Gastrocnemius medialis (tissue), 4 donors: Measurements from ENCODE around the gene KPTN. TPM values are rescaled to one million over a fixed set of nuclear protein-coding genes. Genes with fewer than 3 reads are reported as not detected.

Source experiments
- ATAC-seq, 2 donors: fragments of 150-250 bp; one replicate each; pipeline ENCODE4 v1.9.1; 2016
- DNase-seq, 2 donors: peaks; one replicate each; pipeline ENCODE4 v3.0.0-alpha.2; 2019
- H3K27ac ChIP-seq, 4 donors: fragments of 200-600 bp; sonication (generic); 1 replicate in 1 of 4; 2 replicates in 3 of 4; pipeline ENCODE4 v1.5.1; 2016 to 2018; ENCODE audit warnings: mild to moderate bottlenecking in 2 of 4, moderate library complexity in 1 of 4
- H3K27me3 ChIP-seq, 3 donors: fragments of 200-600 bp; sonication (generic) in 2 of 3; 1 replicate in 1 of 3; 2 replicates in 2 of 3; pipeline versions ENCODE4 v1.5.1 to v1.6.0; 2016 to 2019; ENCODE audit warnings: mild to moderate bottlenecking in 1 of 3, moderate library complexity in 1 of 3
- H3K36me3 ChIP-seq, 2 donors: fragments of 200-600 bp; sonication (generic) in 1 of 2; one replicate each; pipeline ENCODE4 v1.5.1; 2017 to 2018
- H3K4me1 ChIP-seq, 2 donors: fragments of 200-600 bp; sonication (generic) in 1 of 2; one replicate each; pipeline ENCODE4 v1.5.1; 2016 to 2017; ENCODE audit warnings: mild to moderate bottlenecking in 2 of 2
- H3K4me3 ChIP-seq, 4 donors: fragments of 200-600 bp; sonication (generic) in 3 of 4; 1 replicate in 1 of 4; 2 replicates in 3 of 4; pipeline ENCODE4 v1.5.1; 2016 to 2019; ENCODE audit warnings: mild to moderate bottlenecking in 2 of 4
- H3K9me3 ChIP-seq, 3 donors: fragments of 200-600 bp; sonication (generic) in 2 of 3; 1 replicate in 1 of 3; 2 replicates in 2 of 3; pipeline ENCODE4 v1.5.1; 2016 to 2019
- POLR2A ChIP-seq, 2 donors: fragments of 450-650 bp; IDR thresholded peaks; one replicate each; pipeline ENCODE4 v1.6.1; 2017; ENCODE audit warnings: antibody characterized with exemption in 2 of 2, mild to moderate bottlenecking in 2 of 2, moderate library complexity in 2 of 2
- in situ Hi-C, 4 donors: fragments of 200-750 bp; cut with MboI; loops; one replicate each; pipeline versions ENCODE4 v1.15.0 to v1.8.0; 2017; ENCODE audit warnings: low sequenced_read_pairs in 4 of 4
- intact Hi-C: fragments of 100-400 bp; cut with DNase I; formaldehyde crosslinking; loops from one replicate; pipeline ENCODE4 v1.15.1; 2023; ENCODE audit warnings: low total_unique reads
- total RNA-seq, 4 donors: library from RNA; depleted of rRNA; stranded (reverse); fragments of >200 nt; gene quantifications; one replicate each; pipeline versions ENCODE4 v1.1.0 to v1.2.3, GENCODE V29; 2016
- TF ChIP-seq, protein P1 (sequence below), 5 experiments: fragments of 450-650 bp in 3 of 5; fragments of 200-600 bp in 2 of 5; sonication (generic) in 2 of 5; IDR thresholded peaks in 4 of 5; conservative IDR thresholded peaks in 1 of 5; 1 replicate in 4 of 5; 2 replicates in 1 of 5; pipeline ENCODE4 v1.5.1; 2016 to 2019; ENCODE audit warnings: antibody characterized with exemption in 5 of 5, mild to moderate bottlenecking in 3 of 5, moderate library complexity in 3 of 5

The KPTN gene
- total RNA-seq, 4 donors from 2014 or later: 0.91 to 6.4 (median 3.9) TPM

DNA sequence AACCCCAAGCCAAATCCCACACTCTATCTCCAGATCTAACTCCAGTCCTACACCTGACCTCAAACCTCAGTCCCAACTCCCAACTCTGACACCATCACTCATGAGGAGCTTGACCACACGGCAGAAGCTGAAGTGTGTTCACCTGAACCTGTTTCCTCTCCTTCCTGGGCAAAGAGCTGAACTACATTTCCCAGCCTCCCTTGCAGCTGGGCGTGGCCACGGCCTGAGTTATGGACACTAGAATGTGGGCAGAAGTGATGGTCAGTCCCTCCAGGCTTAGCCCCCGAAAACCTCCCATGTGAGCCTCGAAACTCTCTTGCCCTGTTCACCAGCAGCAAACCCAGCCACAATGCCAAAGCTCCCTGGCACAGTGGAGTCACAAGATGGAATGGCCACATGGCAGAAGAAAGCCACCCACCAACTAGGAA is 45.2 kb downstream of the KPTN start:
- DNase-seq: no peak
- in situ Hi-C loops (loop anchor here in 3 of 4 donors (5.0 kb wide), 3 partner anchors 78 to 268 kb away; partner anchors contain the start of gene NAPA (in 2 of the 3)), intact Hi-C loops (no loop called here)
- Histone ChIP-seq H3K27me3 (peaks cover 24 to 34% (median 25%) of the 10 kb centered on the region in 3 donors), H3K9me3 (no peaks in the 10 kb centered on the region), H3K27ac (no peak overlapping the region), H3K4me1 (no peaks in the 10 kb centered on the region), H3K36me3 (no peaks in the 10 kb centered on the region), H3K4me3 (no peak overlapping the region)
- TF ChIP-seq, protein P1, sequence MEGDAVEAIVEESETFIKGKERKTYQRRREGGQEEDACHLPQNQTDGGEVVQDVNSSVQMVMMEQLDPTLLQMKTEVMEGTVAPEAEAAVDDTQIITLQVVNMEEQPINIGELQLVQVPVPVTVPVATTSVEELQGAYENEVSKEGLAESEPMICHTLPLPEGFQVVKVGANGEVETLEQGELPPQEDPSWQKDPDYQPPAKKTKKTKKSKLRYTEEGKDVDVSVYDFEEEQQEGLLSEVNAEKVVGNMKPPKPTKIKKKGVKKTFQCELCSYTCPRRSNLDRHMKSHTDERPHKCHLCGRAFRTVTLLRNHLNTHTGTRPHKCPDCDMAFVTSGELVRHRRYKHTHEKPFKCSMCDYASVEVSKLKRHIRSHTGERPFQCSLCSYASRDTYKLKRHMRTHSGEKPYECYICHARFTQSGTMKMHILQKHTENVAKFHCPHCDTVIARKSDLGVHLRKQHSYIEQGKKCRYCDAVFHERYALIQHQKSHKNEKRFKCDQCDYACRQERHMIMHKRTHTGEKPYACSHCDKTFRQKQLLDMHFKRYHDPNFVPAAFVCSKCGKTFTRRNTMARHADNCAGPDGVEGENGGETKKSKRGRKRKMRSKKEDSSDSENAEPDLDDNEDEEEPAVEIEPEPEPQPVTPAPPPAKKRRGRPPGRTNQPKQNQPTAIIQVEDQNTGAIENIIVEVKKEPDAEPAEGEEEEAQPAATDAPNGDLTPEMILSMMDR (IDR thresholded peaks at IDR 0.05 in 4 of 5, conservative IDR thresholded peaks at IDR 0.05 in 1 of 5): no peak
- TF ChIP-seq POLR2A (IDR thresholded peaks at IDR 0.05): no peak
- no peak for ATAC-seq

DNA sequence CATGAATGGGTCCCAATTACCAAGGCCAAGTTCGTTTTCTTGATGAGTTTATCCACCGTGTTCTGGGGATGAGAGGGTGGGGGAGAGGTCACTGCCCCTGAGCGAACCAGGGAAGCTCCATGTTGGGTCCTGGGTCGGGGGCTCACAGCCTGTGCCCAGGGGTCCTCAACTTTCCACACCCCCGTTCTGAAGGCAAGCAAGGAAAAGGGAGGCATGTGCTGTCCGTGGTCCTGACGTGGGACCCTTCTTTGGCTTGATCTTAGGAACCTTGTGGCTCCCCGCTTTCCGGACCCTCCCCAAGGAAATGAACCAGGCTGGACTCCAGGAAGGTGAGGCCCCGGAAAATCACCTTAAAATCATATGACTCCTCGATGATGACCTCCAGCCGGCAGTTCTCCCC is 46.5 kb downstream of the KPTN start:
- H3K27me3 ChIP-seq: peaks cover 15 to 32% (median 21%) of the 10 kb centered on the region in 3 donors
- ATAC-seq: no peak
- DNase-seq: no peak
- H3K4me3 ChIP-seq: no peak overlapping the region
- in situ Hi-C loops (loop anchor here in 3 of 4 donors (5.0 kb wide), 3 partner anchors 80 to 270 kb away; partner anchors contain the start of gene NAPA (in 2 of the 3)), intact Hi-C loops (loop anchor here (2.0 kb wide), 2 partner anchors 45 to 161 kb away; no protein-coding TSS in a partner anchor)
- H3K4me1 ChIP-seq: no peaks in the 10 kb centered on the region
- H3K36me3 ChIP-seq: no peaks in the 10 kb centered on the region
- TF ChIP-seq, protein P1 (IDR thresholded peaks at IDR 0.05 in 4 of 5, conservative IDR thresholded peaks at IDR 0.05 in 1 of 5): no peak
- TF ChIP-seq POLR2A (IDR thresholded peaks at IDR 0.05): no peak
- H3K9me3 ChIP-seq: no peaks in the 10 kb centered on the region
- no peak overlapping the region for H3K27ac ChIP-seq

DNA sequence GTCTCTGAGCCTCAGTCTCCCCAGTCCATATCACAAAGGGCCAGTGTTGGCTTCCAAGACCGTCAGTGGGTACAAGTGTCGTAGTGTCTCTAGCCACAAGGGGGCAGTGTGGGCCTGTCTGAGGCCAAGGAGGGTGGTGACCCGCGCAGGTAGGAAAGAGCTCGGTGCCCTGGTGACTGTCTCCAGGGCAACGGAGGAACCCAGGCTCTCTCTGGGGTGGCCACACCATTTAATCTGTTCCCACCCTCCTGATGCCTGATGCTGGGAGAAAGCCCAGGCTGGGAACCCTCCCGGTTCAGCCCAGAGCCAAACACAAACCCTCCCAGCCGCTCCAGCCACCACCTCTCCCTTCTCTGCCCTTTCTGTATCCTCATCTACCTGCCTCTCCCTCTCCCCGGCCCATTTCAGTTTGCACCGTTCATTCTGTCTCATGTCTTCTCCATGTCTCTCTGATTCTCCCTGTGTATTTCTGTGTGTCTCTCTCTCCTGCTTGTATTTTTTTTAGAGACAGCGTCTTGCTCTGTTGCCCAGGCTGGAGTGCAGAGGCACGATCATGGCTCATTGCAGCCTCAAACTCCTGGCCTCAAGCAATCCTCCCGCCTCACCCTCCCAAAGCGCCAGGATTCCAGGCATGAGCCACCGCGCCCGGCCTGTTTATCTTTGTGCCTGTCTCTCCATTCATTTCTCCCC is 47.2 kb downstream of the KPTN start:
- Histone ChIP-seq H3K27ac (no peak overlapping the region), H3K27me3 (peaks cover 15 to 34% (median 26%) of the 10 kb centered on the region in 3 donors), H3K4me1 (no peaks in the 10 kb centered on the region), H3K9me3 (no peaks in the 10 kb centered on the region), H3K4me3 (no peak overlapping the region), H3K36me3 (no peaks in the 10 kb centered on the region)
- no peak for TF ChIP-seq POLR2A (IDR thresholded peaks at IDR 0.05)
- TF ChIP-seq, protein P1 (IDR thresholded peaks at IDR 0.05 in 4 of 5, conservative IDR thresholded peaks at IDR 0.05 in 1 of 5): peak; percentile 85 to 96 (median 93)
- in situ Hi-C loops: loop anchor here in 3 of 4 donors (5.0 kb wide), 3 partner anchors 80 to 270 kb away; partner anchors contain the start of gene NAPA (in 2 of the 3)
- peak; percentile 92 to 96 for ATAC-seq
- intact Hi-C loops: loop anchor here (1.0 to 2.0 kb wide), 5 partner anchors 46 to 270 kb away; partner anchors contain the start of gene NAPA
- peak; percentile 51 to 74 for DNase-seq

DNA sequence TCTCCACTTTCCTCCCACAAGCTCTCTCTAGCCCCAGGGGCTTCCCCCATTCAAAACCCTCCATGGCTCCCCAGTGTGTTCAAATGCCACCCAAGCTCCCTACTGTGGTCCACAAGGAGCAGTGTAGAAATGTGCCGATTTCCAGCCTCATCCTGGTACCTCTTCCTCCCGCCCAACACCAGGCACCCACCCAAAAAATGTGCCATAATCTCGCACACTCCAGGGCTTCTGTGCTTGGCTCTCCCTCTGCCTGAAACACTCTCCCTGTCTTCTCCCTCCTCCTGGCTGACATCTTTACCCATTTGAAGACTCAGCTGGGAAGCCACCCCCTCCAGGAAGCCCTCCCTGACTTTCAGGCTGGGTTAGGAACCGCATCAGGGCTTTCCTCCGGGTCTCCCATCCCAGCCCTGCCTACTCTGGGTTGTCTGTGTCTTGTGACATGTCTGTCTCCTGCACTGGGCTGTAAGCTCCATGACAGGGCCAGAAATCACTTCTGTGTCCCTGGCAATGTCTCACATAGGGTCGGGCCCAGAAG is 48.1 kb downstream of the KPTN start:
- H3K4me3 ChIP-seq: no peak overlapping the region
- no peaks in the 10 kb centered on the region for H3K36me3 ChIP-seq
- H3K27ac ChIP-seq: no peak overlapping the region
- in situ Hi-C loops (loop anchor here in 3 of 4 donors (5.0 kb wide), 3 partner anchors 81 to 271 kb away; partner anchors contain the start of gene NAPA (in 2 of the 3)), intact Hi-C loops (loop anchor here (1.0 to 2.0 kb wide), 5 partner anchors 47 to 271 kb away; partner anchors contain the start of gene NAPA)
- ATAC-seq (no peak), DNase-seq (no peak)
- H3K9me3 ChIP-seq: no peaks in the 10 kb centered on the region
- no peaks in the 10 kb centered on the region for H3K4me1 ChIP-seq
- peaks cover 23 to 37% (median 35%) of the 10 kb centered on the region in 3 donors for H3K27me3 ChIP-seq
- TF ChIP-seq POLR2A (IDR thresholded peaks at IDR 0.05): no peak
- TF ChIP-seq, protein P1 (IDR thresholded peaks at IDR 0.05 in 4 of 5, conservative IDR thresholded peaks at IDR 0.05 in 1 of 5): no peak
